Measurements from ENCODE around the gene TNFRSF19.

DNA sequence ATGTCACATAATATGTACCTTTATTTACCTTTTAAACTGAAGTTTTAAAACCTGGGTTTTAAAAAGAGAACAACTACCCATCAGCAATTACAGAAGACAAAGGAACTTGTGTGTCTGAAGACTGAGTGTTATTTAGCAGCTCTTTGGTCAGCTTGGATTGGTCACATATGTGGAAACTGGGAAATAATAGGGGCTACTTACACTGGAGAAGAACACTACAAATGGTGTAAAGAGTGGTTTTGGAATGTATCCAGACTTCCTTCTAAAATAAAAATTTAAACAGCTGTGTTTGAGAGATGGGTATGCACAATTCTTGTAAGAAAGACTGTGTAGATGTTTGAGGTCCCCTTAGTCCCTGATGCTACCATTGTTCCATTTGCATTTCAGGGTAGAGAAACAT lies 13.3 kb downstream of the TNFRSF19 start:
- TF ChIP-seq ZSCAN31 (CRISPR knock-in tag; IDR thresholded peaks at IDR 0.05; ENCODE audit: low read depth): no peak
- TF ChIP-seq SP1 (IDR thresholded peaks at IDR 0.05): no peak
- TF ChIP-seq SP1 (CRISPR knock-in tag; IDR thresholded peaks at IDR 0.05): no peak
- TF ChIP-seq ATF1 (CRISPR knock-in tag; IDR thresholded peaks at IDR 0.05): no peak
